Neural progenitor cell (in vitro differentiated cells): ENCODE results near the gene TSHZ2.

ENCODE experiments used
- CTCF ChIP-seq: fragments of 200-600 bp; sonication (generic); IDR thresholded peaks from 2 replicates; pipeline ENCODE4 v1.5.1; 2017; ENCODE audit warnings: antibody characterized with exemption, mild to moderate bottlenecking
- EZH2 ChIP-seq: fragments of 200-600 bp; sonication (generic); IDR thresholded peaks from 2 replicates; pipeline ENCODE4 v1.6.1; 2017; ENCODE audit warnings: antibody characterized with exemption, mild to moderate bottlenecking, moderate library complexity

DNA sequence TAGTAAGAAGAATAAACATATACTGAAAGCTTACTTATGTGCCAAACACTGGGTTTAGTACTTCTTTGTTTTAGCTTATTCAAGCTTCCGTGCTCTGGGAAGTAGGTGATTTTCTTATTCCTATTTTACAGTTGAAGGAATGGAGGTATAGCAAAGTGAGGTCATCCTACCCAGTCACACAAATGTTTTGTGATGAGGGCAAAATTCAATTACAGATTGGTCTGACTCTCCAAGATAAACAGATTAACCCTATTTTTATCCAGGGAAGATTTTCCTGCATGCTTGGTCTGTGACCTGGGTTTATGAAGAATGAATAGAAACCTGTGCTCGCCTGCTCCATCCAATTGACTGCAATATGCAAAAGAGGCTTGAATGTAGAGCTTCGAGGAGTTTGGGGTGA, 311.4 kb downstream of the TSHZ2 start:
- no peak for TF ChIP-seq CTCF
- no peak for TF ChIP-seq EZH2
